HEK293T (cell line): Measurements from ENCODE around the gene THEM4.

Experiments used
- BHLHE40 ChIP-seq: fragments of 450-650 bp; IDR thresholded peaks from 2 replicates; pipeline ENCODE4 v1.6.1; 2016; ENCODE audit warnings: mild to moderate bottlenecking, moderate library complexity, borderline replicate concordance
- TARDBP ChIP-seq: fragments of 450-650 bp; IDR thresholded peaks from 2 replicates; pipeline ENCODE4 v1.6.1; 2016
- ZNF384 ChIP-seq: fragments of 450-650 bp; IDR thresholded peaks from 2 replicates; pipeline ENCODE4 v1.6.1; 2016

- TF ChIP-seq TARDBP (no peak), ZNF384 (no peak), BHLHE40 (no peak)
Measured at GRCh38 chr1:151915061-151915686, 5.9 kb upstream of the THEM4 start.
